ES-I3 (cell line): ENCODE data around the gene LILRB2.
"Not testable (repeated sequence)": the region's sequence is repeated elsewhere in the genome, so short reads cannot be mapped to it uniquely, and the experiment has no call there.

Source experiments
- H3K36me3 ChIP-seq: 2 replicates; pipeline ENCODE4 v1.6.1; 2013; ENCODE audit warnings: mild to moderate bottlenecking, low read length, control low read depth, moderate library complexity; ENCODE audit not compliant: insufficient read depth
- H3K4me1 ChIP-seq: 2 replicates; pipeline ENCODE4 v1.6.1; 2013; ENCODE audit warnings: mild to moderate bottlenecking, control low read depth, low read length; ENCODE audit not compliant: insufficient read depth
- H3K9ac ChIP-seq: 2 replicates; pipeline ENCODE4 v1.6.1; 2013; ENCODE audit warnings: low read depth, mild to moderate bottlenecking, low read length, moderate library complexity
- H3K9me3 ChIP-seq: 2 replicates; pipeline ENCODE4 v1.6.1; 2013; ENCODE audit warnings: mild to moderate bottlenecking, low read length, moderate library complexity; ENCODE audit not compliant: control insufficient read depth, insufficient read depth

LILRB2 gene

DNA sequence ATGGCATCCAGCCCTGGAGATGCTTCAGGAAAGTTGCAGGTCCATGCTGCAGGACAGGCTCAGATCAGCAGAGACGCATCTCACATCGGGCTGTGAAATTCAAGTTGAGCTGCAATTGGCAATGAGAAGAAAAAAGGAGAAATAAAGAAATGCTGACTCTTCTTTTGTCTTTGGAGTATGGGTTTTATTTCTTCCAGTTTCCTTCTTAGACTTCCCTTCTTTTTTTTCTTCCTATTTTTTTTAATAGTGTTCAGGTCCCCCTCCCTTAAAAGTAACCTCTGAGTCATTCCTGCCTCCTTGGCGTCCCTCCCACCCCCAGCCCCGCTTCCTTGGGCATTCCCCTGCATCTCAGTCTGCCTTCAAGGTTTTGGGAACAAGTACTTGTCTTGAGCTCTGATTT, 9.3 kb downstream of the LILRB2 start:
- not testable (repeated sequence) for H3K9ac ChIP-seq, H3K4me1 ChIP-seq, H3K9me3 ChIP-seq, H3K36me3 ChIP-seq

GRCh38 chr19:54271106-54271505, 9.8 kb downstream of the LILRB2 start:
- no peaks in the 10 kb centered on the region for H3K9me3 ChIP-seq
- no peak overlapping the region for H3K9ac ChIP-seq

DNA sequence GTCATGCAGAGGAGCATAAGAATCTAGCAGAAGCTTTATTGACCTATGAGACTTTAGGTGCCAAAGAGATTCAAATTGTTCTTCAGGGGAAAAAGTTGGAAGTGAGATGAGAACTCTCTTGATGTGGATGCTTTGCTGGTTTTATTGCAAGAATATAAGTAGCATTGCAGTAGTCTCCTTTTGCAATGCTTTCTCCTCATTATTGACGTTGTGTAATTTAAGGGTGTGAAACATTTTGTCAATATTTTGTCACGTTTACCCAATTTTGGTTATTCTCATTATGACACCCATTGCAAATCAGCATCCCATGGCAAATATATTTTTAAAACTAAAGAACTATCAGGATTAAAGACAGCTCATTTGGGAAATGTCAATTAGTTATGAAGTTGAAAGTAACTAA, 12.0 kb downstream of the LILRB2 start:
- Histone ChIP-seq H3K9me3 (no peaks in the 10 kb centered on the region), H3K4me1 (no peaks in the 10 kb centered on the region), H3K9ac (no peak overlapping the region), H3K36me3 (no peaks in the 10 kb centered on the region)

More at GRCh38 chr19:54271106-54271505, 9.8 kb downstream of the LILRB2 start:
- H3K36me3 ChIP-seq, result no peaks in the 10 kb centered on the region
- no peaks in the 10 kb centered on the region for H3K4me1 ChIP-seq

DNA sequence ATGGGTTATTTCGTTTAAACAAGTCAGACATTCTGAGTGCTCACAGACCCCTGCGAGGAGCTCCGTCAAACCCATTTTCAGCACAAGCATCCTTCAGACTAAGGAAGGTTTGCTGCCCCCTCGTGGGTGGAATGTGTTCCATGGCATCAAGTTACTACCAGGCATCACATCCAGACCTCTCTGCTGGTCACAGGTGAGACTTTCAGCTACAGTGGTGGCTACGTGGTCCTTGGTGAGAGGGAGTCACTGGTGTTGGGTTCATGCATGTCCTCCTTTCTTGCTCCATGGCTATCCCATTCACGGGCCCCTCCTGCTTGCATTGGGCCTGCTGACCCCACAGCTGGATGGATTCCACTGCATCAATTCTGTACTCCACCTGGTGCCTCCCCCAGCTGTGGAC, 14.8 kb downstream of the LILRB2 start:
- H3K4me1 ChIP-seq, result no peaks in the 10 kb centered on the region
- H3K9me3 ChIP-seq, result no peaks in the 10 kb centered on the region
- H3K36me3 ChIP-seq, result no peaks in the 10 kb centered on the region
- no peak overlapping the region for H3K9ac ChIP-seq

DNA sequence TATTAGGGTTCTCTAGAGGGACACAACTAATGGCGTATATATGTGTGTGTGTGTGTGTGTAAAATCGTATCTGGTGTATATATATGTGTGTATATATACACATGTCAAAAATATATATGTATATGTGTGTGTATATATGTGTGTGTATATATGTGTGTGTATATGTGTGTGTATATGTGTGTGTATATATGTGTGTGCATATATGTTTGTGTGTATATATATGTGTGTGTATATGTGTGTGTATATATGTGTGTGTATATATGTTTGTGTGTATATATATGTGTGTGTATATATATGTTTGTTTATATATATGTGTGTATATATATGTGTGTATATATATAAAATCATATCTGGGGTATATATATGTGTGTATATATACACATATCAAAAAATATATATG, 18.4 kb downstream of the LILRB2 start:
- H3K9me3 ChIP-seq, result no peaks in the 10 kb centered on the region
- no peak overlapping the region for H3K9ac ChIP-seq
- H3K4me1 ChIP-seq, result no peaks in the 10 kb centered on the region
- no peaks in the 10 kb centered on the region for H3K36me3 ChIP-seq

GRCh38 chr19:54262066-54262465, 18.8 kb downstream of the LILRB2 start:
- Histone ChIP-seq H3K36me3 (no peaks in the 10 kb centered on the region), H3K9ac (no peak overlapping the region), H3K9me3 (no peaks in the 10 kb centered on the region), H3K4me1 (no peaks in the 10 kb centered on the region)

DNA sequence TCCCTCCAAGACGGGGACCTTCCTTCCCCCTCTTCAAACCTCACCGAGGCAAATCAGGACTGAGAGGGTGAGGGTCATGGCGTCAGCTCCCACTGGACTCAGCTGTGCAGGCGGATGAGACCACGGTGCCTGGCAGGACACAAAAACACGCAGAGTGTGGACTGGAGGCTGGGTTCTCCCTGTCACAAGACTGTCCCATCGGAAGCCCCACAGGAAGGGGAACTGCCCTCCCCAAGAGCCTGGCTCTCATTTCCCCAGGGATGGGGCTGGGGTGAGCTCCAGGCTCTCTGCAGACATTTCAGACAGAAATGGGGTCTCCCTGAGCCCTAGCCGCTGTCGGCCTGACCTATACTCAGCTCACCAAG, 23.8 kb downstream of the LILRB2 start, which contains the start of gene LILRB5:
Gene LILRB5 (minus strand): TSS at position 158 of the 365 bp plus-strand sequence. CDS start 80 bp downstream, at position 78.
- H3K36me3 ChIP-seq, result no peaks in the 10 kb centered on the region
- no peak within 1 kb of the TSS for H3K9ac ChIP-seq
- H3K9me3 ChIP-seq, result no peaks in the 10 kb centered on the region
- peaks cover 11% of the 10 kb centered on the region; the same call in 1 of the 2 replicates for H3K4me1 ChIP-seq

DNA sequence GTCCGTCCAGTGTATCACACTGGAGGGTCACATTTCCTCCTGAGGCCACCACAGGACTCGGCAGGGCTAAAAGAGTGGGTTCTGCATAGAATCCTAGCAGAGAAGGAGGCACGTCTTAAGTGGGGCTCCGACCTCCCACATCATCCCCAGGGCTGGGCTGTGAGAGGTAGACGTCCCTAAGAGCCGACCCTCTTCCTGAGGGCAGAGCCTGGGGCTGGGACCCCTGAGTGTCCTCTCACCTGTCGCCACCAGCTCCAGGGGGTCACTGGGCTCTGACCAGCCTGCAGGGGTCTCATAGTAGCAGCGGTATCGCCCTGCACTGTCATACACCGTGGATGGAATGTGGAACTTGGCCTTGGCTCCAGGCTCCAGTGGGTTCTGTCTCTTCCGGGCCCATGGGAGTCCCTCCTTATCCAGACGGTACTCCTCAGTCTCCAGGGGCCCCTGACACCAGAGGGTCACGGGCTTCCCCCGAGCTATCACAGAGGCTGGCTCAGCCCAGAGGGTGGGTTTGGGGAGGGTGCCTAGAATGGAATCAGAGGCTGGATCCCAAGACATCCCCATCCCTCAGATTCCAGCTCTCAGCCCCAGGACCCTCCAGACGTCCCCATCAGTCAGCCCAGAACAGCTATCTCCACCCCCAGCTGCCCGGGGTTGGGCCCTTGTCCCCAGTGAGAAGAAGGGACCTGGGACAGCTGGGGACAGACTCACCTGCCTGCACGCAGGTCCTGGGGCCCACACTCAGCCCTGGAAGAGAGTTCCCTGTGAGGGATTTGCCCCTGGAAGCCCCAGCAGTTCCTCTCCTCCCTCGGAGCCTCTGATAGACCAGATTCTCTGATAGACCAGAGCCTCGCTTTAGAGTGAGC, 24.4 kb downstream of the LILRB2 start:
- peaks cover 11% of the 10 kb centered on the region; the same call in 1 of the 2 replicates for H3K4me1 ChIP-seq
- H3K9ac ChIP-seq, result no peak overlapping the region
- H3K9me3 ChIP-seq, result no peaks in the 10 kb centered on the region

GRCh38 chr19:54255105-54255775, 25.7 kb downstream of the LILRB2 start:
- no peaks in the 10 kb centered on the region for H3K36me3 ChIP-seq
- peaks cover 11% of the 10 kb centered on the region; the same call in 1 of the 2 replicates for H3K4me1 ChIP-seq
- H3K9me3 ChIP-seq, result no peaks in the 10 kb centered on the region
- no peak overlapping the region for H3K9ac ChIP-seq

More for the DNA sequence above, 24.4 kb downstream of the LILRB2 start:
- no peaks in the 10 kb centered on the region for H3K36me3 ChIP-seq

GRCh38 chr19:54254195-54254906, 26.6 kb downstream of the LILRB2 start:
- H3K36me3 ChIP-seq, result no peaks in the 10 kb centered on the region
- peaks cover 11% of the 10 kb centered on the region; the same call in 1 of the 2 replicates for H3K4me1 ChIP-seq
- H3K9ac ChIP-seq, result no peak overlapping the region
- no peaks in the 10 kb centered on the region for H3K9me3 ChIP-seq

DNA sequence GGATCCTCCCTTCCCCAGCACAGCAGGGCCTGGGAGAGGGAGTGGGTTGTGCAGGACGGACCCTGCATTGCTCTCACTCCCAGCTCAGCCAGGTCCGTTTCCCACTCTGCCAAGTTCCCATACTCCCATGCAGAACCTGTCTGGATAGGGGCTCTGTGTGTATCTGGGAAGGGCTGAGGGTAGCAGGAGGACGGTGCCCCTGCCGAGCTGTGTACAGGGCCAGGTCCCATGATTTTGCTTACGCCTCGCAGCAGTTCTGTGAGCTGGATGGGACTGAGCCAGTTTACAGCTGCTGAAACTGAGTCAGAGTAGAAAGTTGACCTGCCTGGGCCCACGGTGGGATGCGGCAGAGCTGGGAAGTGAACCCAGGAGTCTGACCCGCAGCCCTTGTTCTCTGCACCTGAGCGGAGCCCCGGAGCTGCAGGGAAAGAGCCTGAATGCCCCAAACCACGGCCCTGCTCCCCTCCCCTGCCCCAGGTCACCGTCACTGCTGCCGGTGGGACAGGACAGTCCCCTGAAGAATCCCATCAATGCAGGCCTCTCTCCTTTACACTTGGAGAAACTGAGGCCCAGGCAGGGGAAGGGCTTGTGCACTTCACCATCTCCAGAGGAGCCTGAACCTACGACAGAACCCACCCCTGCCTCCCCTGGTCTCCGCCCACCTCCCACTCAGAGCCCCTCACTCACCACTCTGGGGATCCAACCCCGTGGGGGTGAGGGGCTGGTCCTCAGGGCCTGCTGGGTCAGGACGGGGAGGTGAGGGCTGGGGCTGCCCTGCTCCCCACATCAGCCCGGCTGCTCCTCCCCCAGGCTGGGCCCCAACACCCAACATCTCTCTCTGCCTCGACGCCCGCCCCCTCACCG, 27.3 kb downstream of the LILRB2 start:
- Histone ChIP-seq H3K36me3 (no peaks in the 10 kb centered on the region), H3K4me1 (peaks cover 11% of the 10 kb centered on the region; the same call in 1 of the 2 replicates), H3K9me3 (no peaks in the 10 kb centered on the region), H3K9ac (no peak overlapping the region)

DNA sequence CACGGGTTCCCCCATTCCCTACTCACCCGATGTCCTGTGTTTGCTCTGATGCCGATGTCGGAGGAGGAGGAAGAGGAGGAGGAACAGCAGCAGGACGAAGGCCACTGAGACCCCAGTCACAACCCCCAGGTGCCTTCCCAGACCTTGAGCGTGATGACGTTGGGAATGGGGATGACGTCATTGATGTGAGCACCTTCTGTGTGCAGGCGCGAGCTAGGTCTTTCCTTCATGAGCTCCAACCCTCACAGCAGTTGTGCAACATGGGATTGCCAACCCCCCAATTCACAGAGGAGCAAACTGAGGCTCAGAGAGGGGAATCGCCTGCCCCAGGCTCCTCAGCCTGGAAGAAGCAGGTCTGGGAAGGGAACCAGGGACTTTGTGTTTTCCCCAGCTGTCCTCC, 28.1 kb downstream of the LILRB2 start:
- Histone ChIP-seq H3K9me3 (no peaks in the 10 kb centered on the region), H3K4me1 (peaks cover 11% of the 10 kb centered on the region; the same call in 1 of the 2 replicates), H3K9ac (no peak overlapping the region), H3K36me3 (no peaks in the 10 kb centered on the region)

DNA sequence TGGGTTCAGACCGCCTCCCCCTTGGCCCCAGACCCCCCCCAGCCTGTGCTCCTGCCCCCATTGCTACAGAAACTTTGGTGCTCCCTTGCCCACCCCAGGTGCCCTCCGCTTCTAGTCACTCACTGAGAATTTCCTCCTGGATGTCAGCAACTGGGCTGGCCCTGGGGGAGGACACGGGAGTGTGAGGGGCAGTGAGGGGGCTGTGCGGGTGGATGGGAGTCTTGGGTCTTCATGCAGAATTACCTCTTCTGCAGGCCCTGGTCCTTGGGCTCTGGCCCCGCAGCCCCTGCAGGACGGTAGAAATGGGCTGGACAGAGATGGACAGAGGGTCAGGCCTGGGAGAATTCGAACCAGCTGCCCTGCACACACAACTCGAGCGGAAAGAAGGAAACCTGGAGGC, 28.7 kb downstream of the LILRB2 start:
- no peak overlapping the region for H3K9ac ChIP-seq
- no peaks in the 10 kb centered on the region for H3K9me3 ChIP-seq
- no peaks in the 10 kb centered on the region for H3K36me3 ChIP-seq
- H3K4me1 ChIP-seq, result peaks cover 11% of the 10 kb centered on the region; the same call in 1 of the 2 replicates
